Fibroblast of the aortic adventitia (primary cell): Measurements from ENCODE around the gene KCNE1. TPM values are rescaled to one million over a fixed set of nuclear protein-coding genes. Genes with fewer than 3 reads are reported as not detected.
"Not testable (repeated sequence)": the region's sequence is repeated elsewhere in the genome, so short reads cannot be mapped to it uniquely, and the experiment has no call there.

Experiments
- DNase-seq: peaks from one replicate; pipeline ENCODE4 v3.0.0-alpha.2; 2010; ENCODE audit warnings: low read depth
- H3K4me3 ChIP-seq: 2 replicates; pipeline ENCODE4 v1.5.1; 2011; ENCODE audit warnings: low read depth, mild to moderate bottlenecking, control low read depth, low read length, moderate library complexity
- total RNA-seq: library from RNA; depleted of rRNA; stranded (reverse); fragments of >200 nt; gene quantifications from 2 replicates; pipeline ENCODE4 v1.2.3, GENCODE V29; 2012; ENCODE audit warnings: low replicate concordance
- TF ChIP-seq, protein P1 (sequence below): IDR thresholded peaks from 2 replicates; pipeline ENCODE4 v1.5.1; 2011; ENCODE audit warnings: mild to moderate bottlenecking, low read length, control low read depth, inconsistent platforms; ENCODE audit not compliant: insufficient read depth

KCNE1 gene
- total RNA-seq, 1 donor, result 0.09 TPM

DNA sequence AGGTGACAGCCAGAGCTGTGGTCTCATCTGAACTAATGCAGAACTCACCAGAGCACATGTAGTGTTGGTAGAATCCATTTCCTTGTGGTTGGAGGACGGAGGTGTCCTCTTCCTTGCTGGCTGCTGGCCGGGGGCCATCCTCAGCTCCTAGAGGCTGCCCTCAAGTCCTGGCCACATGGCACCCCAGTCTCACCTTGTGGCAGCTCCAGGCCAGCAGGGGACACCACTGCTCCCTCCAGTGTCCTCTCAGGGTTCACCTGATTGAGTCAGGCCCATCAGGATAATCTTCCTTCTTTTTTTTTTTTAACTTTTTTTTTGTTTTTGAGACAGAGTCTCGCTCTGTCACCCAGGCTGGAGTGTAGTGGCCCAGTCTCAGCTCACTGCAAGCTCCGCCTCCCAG lies 2.9 kb downstream of the KCNE1 start:
- H3K4me3 ChIP-seq, result no peak overlapping the region
- DNase-seq, result no peak
- TF ChIP-seq, protein P1, sequence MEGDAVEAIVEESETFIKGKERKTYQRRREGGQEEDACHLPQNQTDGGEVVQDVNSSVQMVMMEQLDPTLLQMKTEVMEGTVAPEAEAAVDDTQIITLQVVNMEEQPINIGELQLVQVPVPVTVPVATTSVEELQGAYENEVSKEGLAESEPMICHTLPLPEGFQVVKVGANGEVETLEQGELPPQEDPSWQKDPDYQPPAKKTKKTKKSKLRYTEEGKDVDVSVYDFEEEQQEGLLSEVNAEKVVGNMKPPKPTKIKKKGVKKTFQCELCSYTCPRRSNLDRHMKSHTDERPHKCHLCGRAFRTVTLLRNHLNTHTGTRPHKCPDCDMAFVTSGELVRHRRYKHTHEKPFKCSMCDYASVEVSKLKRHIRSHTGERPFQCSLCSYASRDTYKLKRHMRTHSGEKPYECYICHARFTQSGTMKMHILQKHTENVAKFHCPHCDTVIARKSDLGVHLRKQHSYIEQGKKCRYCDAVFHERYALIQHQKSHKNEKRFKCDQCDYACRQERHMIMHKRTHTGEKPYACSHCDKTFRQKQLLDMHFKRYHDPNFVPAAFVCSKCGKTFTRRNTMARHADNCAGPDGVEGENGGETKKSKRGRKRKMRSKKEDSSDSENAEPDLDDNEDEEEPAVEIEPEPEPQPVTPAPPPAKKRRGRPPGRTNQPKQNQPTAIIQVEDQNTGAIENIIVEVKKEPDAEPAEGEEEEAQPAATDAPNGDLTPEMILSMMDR, result no peak

DNA sequence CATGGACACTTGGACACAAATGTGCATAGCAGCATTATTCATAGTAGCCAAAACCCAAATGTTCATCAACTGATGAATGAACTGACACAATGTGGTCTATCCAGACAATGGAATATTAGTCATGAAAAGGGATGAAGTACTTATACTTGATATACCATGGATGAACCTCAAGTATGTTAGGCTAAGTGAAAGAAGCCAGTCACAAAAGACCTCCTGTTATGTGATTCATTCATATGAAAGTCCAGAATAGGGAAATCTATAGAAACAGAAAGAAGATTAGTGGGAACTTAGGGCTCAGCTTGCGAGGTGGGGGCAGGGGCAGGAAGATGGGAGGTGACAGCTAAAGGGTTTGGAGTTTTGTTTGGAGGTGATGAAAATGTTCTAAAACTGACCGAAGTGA lies 7.4 kb downstream of the KCNE1 start:
- H3K4me3 ChIP-seq, result no peak overlapping the region
- DNase-seq, result no peak
- TF ChIP-seq, protein P1, result no peak

DNA sequence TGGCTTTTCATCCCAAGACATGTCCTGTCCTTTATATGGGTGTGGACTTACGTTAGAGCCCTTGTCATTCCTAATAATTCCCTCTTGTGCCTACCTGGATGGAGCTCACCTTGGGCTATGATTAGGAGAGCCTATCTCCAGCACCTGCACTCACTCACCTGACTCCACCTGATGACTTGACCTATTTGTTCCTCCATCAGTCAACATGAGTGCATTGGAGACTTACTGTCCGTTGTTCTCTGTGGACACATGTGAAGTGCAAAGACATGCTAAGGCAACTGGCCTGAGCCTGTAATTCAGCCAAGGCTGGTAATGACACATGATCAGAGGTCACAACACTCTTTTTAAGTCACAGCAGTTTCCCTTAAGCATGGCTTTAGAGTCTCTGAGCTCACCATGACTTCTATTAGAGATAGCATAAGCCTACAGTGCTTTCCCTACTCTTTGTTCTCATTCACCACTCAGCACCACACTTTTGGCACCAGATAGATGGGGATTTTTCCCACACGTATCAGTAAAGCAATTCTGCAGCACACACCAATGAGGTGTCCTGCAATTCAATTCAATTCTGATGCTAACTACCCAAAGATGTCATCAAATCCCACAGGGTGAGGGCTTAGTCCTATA lies 9.4 kb downstream of the KCNE1 start:
- no peak for DNase-seq
- TF ChIP-seq, protein P1, result no peak

DNA sequence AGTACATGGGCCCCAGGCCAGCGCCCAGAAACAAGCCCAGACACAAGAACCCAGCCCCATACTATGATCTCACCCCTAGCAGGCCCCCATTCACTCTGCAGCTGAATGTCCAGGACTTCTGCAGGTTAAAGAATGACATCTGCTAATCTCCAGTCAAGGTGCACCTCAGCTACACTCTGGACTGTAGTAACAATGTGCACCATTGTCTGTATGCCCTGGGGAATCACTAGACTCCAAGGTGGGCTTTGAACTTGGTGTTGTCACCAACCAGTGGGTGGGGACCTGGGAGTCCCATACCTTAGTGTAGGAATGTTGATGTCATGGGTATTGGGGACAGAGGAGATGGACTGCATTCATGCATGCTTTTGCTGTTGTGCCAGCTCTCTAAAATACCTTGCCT lies 10.3 kb downstream of the KCNE1 start:
- TF ChIP-seq, protein P1, result no peak
- H3K4me3 ChIP-seq, result no peak overlapping the region
- no peak for DNase-seq

More for the DNA sequence above, 9.4 kb downstream of the KCNE1 start:
- no peak overlapping the region for H3K4me3 ChIP-seq

DNA sequence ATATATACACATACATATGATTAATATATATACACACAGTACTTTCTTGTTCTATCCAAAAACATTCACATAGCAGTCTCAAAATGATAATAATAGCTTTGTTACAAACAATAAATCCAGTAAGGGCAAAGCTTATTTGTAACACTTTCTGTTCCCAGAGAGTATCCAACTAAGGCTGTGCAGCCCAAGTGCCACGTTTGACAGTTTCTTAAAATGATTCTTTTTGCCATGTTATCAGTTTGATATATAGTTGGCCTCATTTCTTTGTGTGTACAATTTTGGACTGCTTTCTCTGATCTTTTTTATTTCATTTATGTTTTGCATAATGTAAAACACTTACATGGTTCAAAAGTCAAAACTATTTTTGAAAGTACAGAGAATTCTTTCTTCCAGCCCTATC lies 11.8 kb downstream of the KCNE1 start:
- TF ChIP-seq, protein P1, result no peak
- no peak overlapping the region for H3K4me3 ChIP-seq
- DNase-seq, result no peak

DNA sequence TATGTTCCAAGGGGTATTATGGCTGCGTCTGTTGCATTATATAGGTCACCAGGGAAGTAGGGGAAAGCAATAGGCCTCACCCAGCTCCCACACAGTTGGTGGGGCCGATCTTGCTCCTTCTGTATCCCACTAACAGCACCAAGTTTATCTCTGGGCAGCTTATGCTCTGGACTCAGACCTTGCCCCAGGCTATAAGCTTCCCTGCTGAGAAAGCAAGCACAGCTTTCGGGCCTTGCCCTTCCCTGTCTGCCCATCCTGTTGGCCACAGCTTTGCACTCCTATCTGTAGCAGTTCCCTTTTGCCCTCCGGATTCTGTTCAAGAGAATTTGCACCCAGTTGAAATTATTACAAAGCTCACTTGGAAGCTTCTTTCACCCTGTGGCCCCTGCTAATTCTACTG lies 12.9 kb downstream of the KCNE1 start:
- no peak for DNase-seq
- no peak overlapping the region for H3K4me3 ChIP-seq
- TF ChIP-seq, protein P1, result no peak

DNA sequence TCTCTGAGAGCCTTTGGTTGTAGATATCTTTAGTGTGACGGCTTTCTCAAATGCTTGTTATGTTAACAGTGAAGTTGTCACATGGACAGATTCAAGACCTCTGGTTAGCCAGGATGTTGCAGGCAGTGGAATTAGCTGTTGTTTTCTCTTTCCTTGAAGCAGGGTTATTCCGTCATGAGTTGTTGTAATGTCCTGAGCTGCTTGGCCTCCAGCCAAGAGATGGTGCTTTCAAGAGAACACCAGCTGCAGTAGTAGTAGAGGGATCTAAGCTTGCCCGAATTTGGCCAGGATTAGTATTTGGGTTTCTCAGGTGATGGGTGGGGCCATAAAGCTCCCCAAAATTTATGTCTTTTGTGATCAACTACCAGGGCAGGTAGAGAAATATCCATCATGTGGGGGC lies 13.4 kb downstream of the KCNE1 start:
- TF ChIP-seq, protein P1, result no peak
- DNase-seq, result peak; percentile 11

DNA sequence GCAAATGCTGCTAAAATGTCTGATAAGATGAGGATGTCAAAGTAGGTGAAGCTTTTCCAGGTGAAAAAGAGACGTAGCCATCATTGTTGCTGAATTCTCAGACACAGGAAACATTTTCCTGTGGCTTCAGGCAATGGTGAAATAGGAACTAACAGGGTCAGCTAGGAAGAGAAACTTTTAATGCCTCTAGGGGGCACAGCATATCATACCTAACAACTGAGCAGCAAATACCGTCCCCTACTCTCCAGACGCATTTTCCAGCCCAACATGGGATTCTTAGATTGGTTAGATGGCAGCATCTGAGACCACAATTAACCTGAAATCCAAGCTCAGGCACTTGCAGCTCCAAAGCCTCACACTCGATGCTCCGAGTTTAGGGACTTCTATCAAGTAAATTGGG lies 28.2 kb downstream of the KCNE1 start:
- DNase-seq, H3K4me3 ChIP-seq: not testable (repeated sequence)

More for the DNA sequence above, 13.4 kb downstream of the KCNE1 start:
- H3K4me3 ChIP-seq, result no peak overlapping the region

DNA sequence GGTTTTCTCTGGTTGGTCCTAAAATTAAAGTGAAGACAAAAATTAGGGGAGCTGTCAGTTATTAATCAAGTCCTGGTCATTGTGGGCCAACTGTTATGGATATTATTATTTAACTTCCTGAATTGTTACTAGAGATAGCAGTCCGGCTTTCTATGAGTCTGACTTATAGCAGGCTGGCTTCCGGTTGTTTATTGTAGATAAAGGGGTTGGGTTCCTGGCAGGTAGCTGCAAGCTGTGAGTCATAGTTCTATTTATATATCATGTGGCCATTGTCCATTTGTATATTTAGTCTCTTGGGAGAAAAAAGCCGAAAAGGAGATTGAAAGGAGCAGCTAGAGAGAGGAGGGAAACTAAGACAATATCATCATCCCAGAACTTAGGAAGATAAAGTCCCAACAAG lies 28.6 kb downstream of the KCNE1 start:
- H3K4me3 ChIP-seq, DNase-seq: not testable (repeated sequence)

DNA sequence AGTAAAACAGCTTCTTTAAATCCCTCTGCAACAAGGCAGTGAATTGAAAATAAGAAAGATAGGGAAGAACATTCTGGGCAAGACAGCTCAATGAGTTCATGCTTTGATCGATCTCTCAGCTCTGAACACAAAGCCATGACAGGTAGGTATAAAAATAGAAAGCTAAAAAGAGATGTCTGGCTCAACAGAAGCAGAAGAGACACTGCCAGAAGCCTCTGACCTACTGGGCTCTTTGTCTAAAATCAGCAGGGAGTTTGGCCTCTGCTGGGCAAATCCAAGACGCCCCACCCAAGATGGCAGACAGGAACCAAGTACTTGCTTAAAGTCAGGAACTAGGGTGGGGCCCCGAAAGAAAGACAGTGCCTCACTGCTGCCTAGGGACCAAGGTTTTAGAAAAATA lies 44.7 kb downstream of the KCNE1 start:
- not testable (repeated sequence) for H3K4me3 ChIP-seq, DNase-seq
